Tibial artery (tissue), 4 donors: ENCODE data around the gene AMH.

Source experiments
- DNase-seq, 2 donors: peaks; one replicate each; pipeline ENCODE4 v3.0.0-alpha.2; 2019
- H3K27ac ChIP-seq, 2 donors: fragments of 200-600 bp; sonication (generic) in 1 of 2; 1 replicate in 1 of 2; 2 replicates in 1 of 2; pipeline ENCODE4 v1.5.1; 2018 to 2019; ENCODE audit warnings: mild to moderate bottlenecking in 1 of 2
- H3K27me3 ChIP-seq, 2 donors: fragments of 200-600 bp; sonication (generic) in 1 of 2; one replicate each; pipeline versions ENCODE4 v1.5.1 to v1.6.0; 2016 to 2019
- H3K36me3 ChIP-seq, 3 donors: fragments of 200-600 bp; sonication (generic) in 2 of 3; one replicate each; pipeline ENCODE4 v1.5.1; 2016 to 2019; ENCODE audit warnings: mild to moderate bottlenecking in 2 of 3
- H3K4me1 ChIP-seq, 4 donors: fragments of 200-600 bp; sonication (generic) in 2 of 4; 1 replicate in 3 of 4; 2 replicates in 1 of 4; pipeline ENCODE4 v1.5.1; 2016 to 2019
- H3K4me3 ChIP-seq, 2 donors: fragments of 200-600 bp; sonication (generic) in 1 of 2; 1 replicate in 1 of 2; 2 replicates in 1 of 2; pipeline ENCODE4 v1.5.1; 2018 to 2019; ENCODE audit warnings: mild to moderate bottlenecking in 2 of 2
- H3K9me3 ChIP-seq, 3 donors: fragments of 200-600 bp; sonication (generic) in 1 of 3; one replicate each; pipeline ENCODE4 v1.5.1; 2016 to 2019
- CTCF ChIP-seq, 2 experiments: fragments of 200-600 bp in 1 of 2; fragments of 450-650 bp in 1 of 2; IDR thresholded peaks; one replicate each; pipeline ENCODE4 v1.5.1; 2017 to 2019; ENCODE audit warnings: antibody characterized with exemption in 2 of 2, mild to moderate bottlenecking in 1 of 2, moderate library complexity in 1 of 2
- intact Hi-C: fragments of 100-400 bp; cut with DNase I; formaldehyde crosslinking; loops from one replicate; pipeline ENCODE4 v1.15.0; 2023; ENCODE audit warnings: low total_unique reads

Gene AMH

DNA sequence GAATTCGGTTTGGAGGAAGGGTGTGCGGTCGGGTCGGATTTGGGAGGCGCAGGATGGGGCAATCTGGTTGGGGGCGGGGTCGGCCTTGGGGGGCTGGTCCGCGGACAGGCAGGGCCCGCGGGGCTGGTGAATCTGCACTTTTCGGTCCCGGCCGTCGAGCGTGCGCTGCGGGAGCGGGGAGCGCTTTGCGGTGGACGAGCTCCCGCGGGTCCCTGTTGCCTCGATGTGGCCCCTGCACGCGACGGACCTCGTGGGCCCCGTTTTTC, 21.0 kb downstream of the AMH start:
- Histone ChIP-seq H3K27me3 (no peaks in the 10 kb centered on the region), H3K9me3 (no peaks in the 10 kb centered on the region), H3K4me3 (peak overlapping the region; percentile 91 to 93), H3K4me1 (peaks cover 0 to 63% (median 46%) of the 10 kb centered on the region in 4 donors), H3K27ac (peak overlapping the region; percentile 97 to 100), H3K36me3 (peaks cover 13 to 30% (median 28%) of the 10 kb centered on the region in 3 donors)
- intact Hi-C loops: loop anchor here (5.0 kb wide), 2 partner anchors 33 to 118 kb away; partner anchors contain the start of genes AP3D1, PLEKHJ1 and SF3A2
- peak; percentile 55 to 83 for DNase-seq
- TF ChIP-seq CTCF (IDR thresholded peaks at IDR 0.05): no peak

- DNase-seq: peak; percentile 83 to 96
- H3K27me3 ChIP-seq: no peaks in the 10 kb centered on the region
- H3K4me3 ChIP-seq: peak overlapping the region; percentile 91 to 93
- intact Hi-C loops: loop anchor here (5.0 kb wide), 2 partner anchors 33 to 118 kb away; partner anchors contain the start of genes AP3D1, PLEKHJ1 and SF3A2
- TF ChIP-seq CTCF (IDR thresholded peaks at IDR 0.05): no peak
- H3K9me3 ChIP-seq: no peaks in the 10 kb centered on the region
- peak overlapping the region; percentile 97 to 100 for H3K27ac ChIP-seq
- peaks cover 13 to 33% (median 30%) of the 10 kb centered on the region in 3 donors for H3K36me3 ChIP-seq
- H3K4me1 ChIP-seq: peaks cover 0 to 68% (median 51%) of the 10 kb centered on the region in 4 donors
Observed at GRCh38 chr19:2270423-2271233, 21.5 kb downstream of the AMH start.

DNA sequence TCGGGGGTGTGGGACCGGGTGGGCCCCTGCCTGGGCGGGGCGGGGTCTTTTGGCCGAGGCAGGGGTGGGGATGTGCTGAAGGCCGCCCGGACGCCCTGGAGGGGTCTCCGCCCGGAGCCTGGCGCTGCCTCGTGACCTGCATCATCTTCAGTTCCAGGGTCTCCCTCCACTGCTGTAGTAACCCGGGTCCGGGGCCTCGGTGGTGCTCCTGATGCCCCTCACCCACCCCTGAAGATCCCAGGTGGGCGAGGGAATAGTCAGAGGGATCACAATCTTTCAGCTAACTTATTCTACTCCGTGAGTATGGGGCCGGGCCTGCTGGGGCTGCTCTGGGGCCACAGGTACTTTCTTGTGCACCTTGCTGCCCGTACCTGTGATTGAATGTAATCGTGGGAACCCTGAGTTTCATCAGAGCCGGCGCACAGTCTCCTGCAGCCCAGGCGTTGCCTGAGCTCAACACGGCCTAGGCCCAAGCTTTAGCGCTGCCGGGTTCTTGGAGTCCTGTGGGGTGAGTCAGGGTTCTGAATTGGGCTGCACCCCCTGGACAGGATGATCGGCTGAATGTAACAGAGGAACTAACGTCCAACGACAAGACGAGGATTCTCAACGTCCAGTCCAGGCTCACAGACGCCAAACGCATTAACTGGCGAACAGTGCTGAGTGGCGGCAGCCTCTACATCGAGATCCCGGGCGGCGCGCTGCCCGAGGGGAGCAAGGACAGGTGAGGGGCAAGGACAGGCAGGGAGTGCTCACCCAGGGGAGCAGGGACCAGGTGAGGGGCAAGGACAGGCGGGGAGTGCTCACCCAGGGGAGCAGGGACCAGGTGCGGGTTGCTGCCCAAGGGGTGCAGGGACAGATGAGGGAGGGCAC, 22.3 kb downstream of the AMH start:
- no peaks in the 10 kb centered on the region for H3K27me3 ChIP-seq
- peaks cover 0 to 73% (median 52%) of the 10 kb centered on the region in 4 donors for H3K4me1 ChIP-seq
- H3K36me3 ChIP-seq: peaks cover 13 to 41% (median 37%) of the 10 kb centered on the region in 3 donors
- H3K27ac ChIP-seq: peak overlapping the region; percentile 97 to 100
- no peak for DNase-seq
- intact Hi-C loops: loop anchor here (5.0 kb wide), 2 partner anchors 34 to 119 kb away; partner anchors contain the start of genes AP3D1, PLEKHJ1 and SF3A2
- no peaks in the 10 kb centered on the region for H3K9me3 ChIP-seq
- no peak for TF ChIP-seq CTCF (IDR thresholded peaks at IDR 0.05)
- H3K4me3 ChIP-seq: peak overlapping the region; percentile 91 to 93

DNA sequence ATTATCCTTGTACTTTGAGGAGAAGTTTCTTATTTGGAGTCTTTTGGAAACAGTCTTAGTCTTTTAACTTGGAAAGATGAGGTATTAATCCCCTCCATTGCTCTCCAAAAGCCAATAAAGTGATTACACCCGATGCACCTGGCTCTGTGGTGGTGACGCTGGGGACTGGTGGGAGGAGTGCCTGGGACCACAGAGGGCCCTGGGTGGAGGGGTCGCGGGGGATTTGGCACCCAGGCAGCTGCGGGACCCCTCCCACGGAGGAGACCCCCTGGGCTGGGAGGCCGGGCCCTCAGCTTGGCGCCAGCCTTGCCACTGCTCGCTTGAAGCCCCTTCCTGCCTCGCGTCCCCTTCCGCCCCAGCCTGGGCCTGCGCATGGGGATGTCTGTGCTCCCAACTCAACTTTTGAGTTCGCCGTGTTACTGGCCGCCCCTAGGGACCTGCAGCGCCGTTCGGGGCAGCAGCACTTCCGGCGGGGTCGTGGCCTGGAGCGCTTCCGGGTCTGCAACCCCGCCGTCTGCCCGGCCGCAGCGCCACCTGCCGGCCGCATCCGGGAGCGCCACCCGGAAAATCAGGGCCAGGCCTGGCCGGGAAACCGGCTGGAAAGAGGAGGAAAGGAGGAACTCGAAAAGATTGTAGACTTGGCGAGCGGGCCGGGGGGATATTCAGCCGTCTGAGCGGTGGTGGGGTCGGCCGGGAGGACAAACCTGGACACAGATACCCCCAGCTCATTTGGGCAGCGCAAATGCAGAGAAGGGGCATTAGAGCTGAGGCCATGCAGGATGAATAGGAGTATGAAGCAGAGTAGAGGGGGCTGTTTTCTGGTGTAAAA, 24.4 kb downstream of the AMH start:
- intact Hi-C loops: loop anchor here (5.0 kb wide), 2 partner anchors 36 to 121 kb away; partner anchors contain the start of genes AP3D1, PLEKHJ1 and SF3A2
- peak overlapping the region; percentile 2 to 10 for H3K4me3 ChIP-seq
- peak; percentile 54 to 81 for DNase-seq
- no peaks in the 10 kb centered on the region for H3K27me3 ChIP-seq
- no peaks in the 10 kb centered on the region for H3K9me3 ChIP-seq
- H3K36me3 ChIP-seq: peaks cover 13 to 51% (median 47%) of the 10 kb centered on the region in 3 donors
- peak; percentile 95 for TF ChIP-seq CTCF (IDR thresholded peaks at IDR 0.05)
- H3K4me1 ChIP-seq: peaks cover 0 to 56% (median 43%) of the 10 kb centered on the region in 4 donors
- H3K27ac ChIP-seq: peak overlapping the region; percentile 25 to 64
